Measurements from ENCODE around the gene PEX12. TPM values are rescaled to one million over a fixed set of nuclear protein-coding genes. Genes with fewer than 3 reads are reported as not detected.

Gene PEX12
- total and polyA plus RNA-seq, 9 of the 15 experiments (the other 6 are each of a cell fraction or from before 2014, with no cell fraction given): 4.0 to 12.4 (median 6.4) TPM

GRCh38 chr17:35612924-35613521 lies 34.7 kb upstream of the PEX12 start (continued):
- TF ChIP-seq SRSF1 (IDR thresholded peaks at IDR 0.05; ENCODE audit: low read depth, low read length) (no peak), GTF2B (IDR thresholded peaks at IDR 0.05; ENCODE audit: extremely low read depth, insufficient read length) (no peak), ELK3 (CRISPR knock-in tag; IDR thresholded peaks at IDR 0.05) (no peak), ILF3 (IDR thresholded peaks at IDR 0.05; ENCODE audit: borderline replicate concordance) (peak; percentile 8; the same call in 1 of the 2 replicates), DMBX1 (CRISPR knock-in tag; IDR thresholded peaks at IDR 0.05; ENCODE audit: borderline replicate concordance) (no peak), ARID3A (IDR thresholded peaks at IDR 0.05; ENCODE audit: borderline replicate concordance, low read depth, low read length) (no peak), MIER1 (IDR thresholded peaks at IDR 0.05; ENCODE audit: low read depth) (no peak), ZBTB34 (CRISPR knock-in tag; IDR thresholded peaks at IDR 0.05) (no peak), RAD21 (CRISPR knock-in tag; conservative IDR thresholded peaks at IDR 0.05 in 1 of 2, IDR thresholded peaks at IDR 0.05 in 1 of 2) (peak; percentile 31 to 58; a peak in 3 of 4 replicates), PHTF2 (CRISPR knock-in tag; IDR thresholded peaks at IDR 0.05) (no peak), CTCFL (IDR thresholded peaks at IDR 0.05; ENCODE audit: borderline replicate concordance, insufficient read depth, low read depth, low read length, poor library complexity, severe bottlenecking) (peak; percentile 84), MTA2 (IDR thresholded peaks at IDR 0.05; ENCODE audit: low read depth) (no peak), BACH1 (tag; IDR thresholded peaks at IDR 0.05) (no peak), RCOR1 (IDR thresholded peaks at IDR 0.05; ENCODE audit: borderline replicate concordance in 1 of 2, low read depth in 2 of 2, low read length in 2 of 2) (no peak), MCM7 (IDR thresholded peaks at IDR 0.05) (no peak), TCF15 (CRISPR knock-in tag; IDR thresholded peaks at IDR 0.05) (no peak), ZNF551 (CRISPR knock-in tag; IDR thresholded peaks at IDR 0.05) (no peak), ZFP30 (CRISPR knock-in tag; IDR thresholded peaks at IDR 0.05; ENCODE audit: borderline replicate concordance) (no peak)

All from K562 (cell line).